Upper lobe of left lung (tissue), 6 donors: ENCODE results near the gene TAF3. TPM values are rescaled to one million over a fixed set of nuclear protein-coding genes. Genes with fewer than 3 reads are reported as not detected.

Source experiments
- ATAC-seq, 2 donors: fragments of 200-7000 bp; cut with Tn5 transposase; one replicate each; pipeline ENCODE4 v1.9.1; 2022; ENCODE audit warnings: mild to moderate bottlenecking in 2 of 2, moderate library complexity in 2 of 2; ENCODE audit not compliant: low FRiP score in 2 of 2
- DNase-seq, 2 donors: peaks; one replicate each; pipeline ENCODE4 v3.0.0-alpha.2; 2019 to 2020
- H3K27ac ChIP-seq, 4 donors: fragments of 200-600 bp; sonication (generic); one replicate each; pipeline ENCODE4 v1.5.1; 2016 to 2019
- H3K27me3 ChIP-seq, 4 donors: fragments of 200-600 bp; sonication (generic); one replicate each; pipeline ENCODE4 v1.5.1; 2017 to 2019
- H3K36me3 ChIP-seq, 4 donors: fragments of 200-600 bp; sonication (generic); one replicate each; pipeline ENCODE4 v1.5.1; 2016 to 2019
- H3K4me1 ChIP-seq, 4 donors: fragments of 200-600 bp; sonication (generic); one replicate each; pipeline ENCODE4 v1.5.1; 2018 to 2019
- H3K4me3 ChIP-seq, 4 donors: fragments of 200-600 bp; sonication (generic); one replicate each; pipeline ENCODE4 v1.5.1; 2017 to 2019; ENCODE audit warnings: mild to moderate bottlenecking in 2 of 4, moderate library complexity in 1 of 4
- H3K9me3 ChIP-seq, 4 donors: fragments of 200-600 bp; sonication (generic); one replicate each; pipeline ENCODE4 v1.5.1; 2018 to 2019
- EP300 ChIP-seq, 4 donors: sonication (generic); formaldehyde crosslinking; IDR thresholded peaks; one replicate each; pipeline ENCODE4 v1.5.1; 2017; ENCODE audit warnings: antibody characterized with exemption in 4 of 4, control low read depth in 2 of 4
- POLR2A ChIP-seq, 4 donors: fragments of 450-650 bp; IDR thresholded peaks; one replicate each; pipeline ENCODE4 v1.5.1; 2016 to 2017; ENCODE audit warnings: antibody characterized with exemption in 4 of 4, mild to moderate bottlenecking in 2 of 4
- POLR2AphosphoS5 ChIP-seq, 2 donors: sonication (generic); formaldehyde crosslinking; IDR thresholded peaks; one replicate each; pipeline ENCODE4 v1.5.1; 2017; ENCODE audit warnings: antibody characterized with exemption in 2 of 2
- WGBS, 2 donors: methylation state at CpG; one replicate each; pipeline ENCODE4 v1.1.5; 2017 to 2018; 5-methylcytosine and 5-hydroxymethylcytosine counted together
- total RNA-seq, 6 donors: library from RNA; depleted of rRNA in 4 of 6; stranded (reverse); fragments of >200 nt in 4 of 6; gene quantifications; one replicate each; pipeline versions ENCODE4 v1.1.0 to v1.2.1, GENCODE V29; 2016 to 2021
- TF ChIP-seq, protein P1 (sequence below), 6 experiments: fragments of 450-650 bp in 4 of 6; fragments of 200-600 bp in 2 of 6; sonication (generic) in 2 of 6; IDR thresholded peaks; one replicate each; pipeline ENCODE4 v1.5.1; 2016 to 2019; ENCODE audit warnings: antibody characterized with exemption in 6 of 6
- donor health status: DM: no; HTN: no; CAD: no; lungs with moderate emphysema.
- donor health status: DM: no; HTN: yes; CAD: no; lungs with severe emphysema.

TAF3 gene
- total RNA-seq, 6 donors from 2014 or later, result 6.8 to 16.8 (median 10.1) TPM

- Histone ChIP-seq H3K27me3 (no peaks in the 10 kb centered on the region), H3K36me3 (peaks cover 5 to 32% (median 9%) of the 10 kb centered on the region in 4 donors), H3K4me1 (peaks cover 0 to 4% (median 0%) of the 10 kb centered on the region in 4 donors), H3K4me3 (no peak overlapping the region), H3K27ac (no peak overlapping the region), H3K9me3 (no peaks in the 10 kb centered on the region)
- WGBS, 2 donors, result 94 to 95% methylated on average over 10 of the region's 10 CpGs
- TF ChIP-seq, protein P1, sequence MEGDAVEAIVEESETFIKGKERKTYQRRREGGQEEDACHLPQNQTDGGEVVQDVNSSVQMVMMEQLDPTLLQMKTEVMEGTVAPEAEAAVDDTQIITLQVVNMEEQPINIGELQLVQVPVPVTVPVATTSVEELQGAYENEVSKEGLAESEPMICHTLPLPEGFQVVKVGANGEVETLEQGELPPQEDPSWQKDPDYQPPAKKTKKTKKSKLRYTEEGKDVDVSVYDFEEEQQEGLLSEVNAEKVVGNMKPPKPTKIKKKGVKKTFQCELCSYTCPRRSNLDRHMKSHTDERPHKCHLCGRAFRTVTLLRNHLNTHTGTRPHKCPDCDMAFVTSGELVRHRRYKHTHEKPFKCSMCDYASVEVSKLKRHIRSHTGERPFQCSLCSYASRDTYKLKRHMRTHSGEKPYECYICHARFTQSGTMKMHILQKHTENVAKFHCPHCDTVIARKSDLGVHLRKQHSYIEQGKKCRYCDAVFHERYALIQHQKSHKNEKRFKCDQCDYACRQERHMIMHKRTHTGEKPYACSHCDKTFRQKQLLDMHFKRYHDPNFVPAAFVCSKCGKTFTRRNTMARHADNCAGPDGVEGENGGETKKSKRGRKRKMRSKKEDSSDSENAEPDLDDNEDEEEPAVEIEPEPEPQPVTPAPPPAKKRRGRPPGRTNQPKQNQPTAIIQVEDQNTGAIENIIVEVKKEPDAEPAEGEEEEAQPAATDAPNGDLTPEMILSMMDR (IDR thresholded peaks at IDR 0.05), result no peak
- TF ChIP-seq POLR2AphosphoS5 (IDR thresholded peaks at IDR 0.05), result no peak
- TF ChIP-seq POLR2A (IDR thresholded peaks at IDR 0.05), result no peak
- TF ChIP-seq EP300 (IDR thresholded peaks at IDR 0.05), result no peak
- ATAC-seq (no peak), DNase-seq (no peak)
These were observed 11.1 kb downstream of the TAF3 start for GRCh38 chr10:7829289-7829834.

DNA sequence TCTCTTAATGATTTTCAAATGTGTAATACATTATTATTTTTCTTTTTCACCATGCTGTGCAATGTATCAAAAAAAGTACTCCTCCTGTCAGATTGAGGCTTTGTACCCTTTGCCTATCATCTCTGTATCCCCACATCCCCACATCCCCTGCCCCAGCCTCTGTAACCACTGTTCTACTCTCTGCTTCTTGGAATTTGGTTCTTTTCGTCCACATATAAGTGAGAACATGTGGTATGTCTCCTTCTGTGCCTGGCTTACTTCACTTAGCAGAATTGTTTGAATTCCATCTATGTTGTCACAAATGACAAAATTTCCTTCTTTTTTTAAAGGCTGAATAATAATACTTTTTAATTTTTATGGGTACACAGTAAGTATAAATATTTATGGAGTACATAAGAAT lies 13.8 kb downstream of the TAF3 start:
- no peak for ATAC-seq
- TF ChIP-seq, protein P1 (IDR thresholded peaks at IDR 0.05), result no peak
- no peak for TF ChIP-seq EP300 (IDR thresholded peaks at IDR 0.05)
- no peak for TF ChIP-seq POLR2AphosphoS5 (IDR thresholded peaks at IDR 0.05)
- TF ChIP-seq POLR2A (IDR thresholded peaks at IDR 0.05), result no peak
- H3K27me3 ChIP-seq, result no peaks in the 10 kb centered on the region
- H3K9me3 ChIP-seq, result no peaks in the 10 kb centered on the region
- no peak overlapping the region for H3K27ac ChIP-seq
- H3K36me3 ChIP-seq, result peaks cover 0 to 9% (median 0%) of the 10 kb centered on the region in 4 donors
- DNase-seq, result no peak
- 69 to 82% methylated on average over 1 of the region's 1 CpG for WGBS, 2 donors
- H3K4me1 ChIP-seq, result peaks cover 0 to 4% (median 0%) of the 10 kb centered on the region in 4 donors
- H3K4me3 ChIP-seq, result no peak overlapping the region

DNA sequence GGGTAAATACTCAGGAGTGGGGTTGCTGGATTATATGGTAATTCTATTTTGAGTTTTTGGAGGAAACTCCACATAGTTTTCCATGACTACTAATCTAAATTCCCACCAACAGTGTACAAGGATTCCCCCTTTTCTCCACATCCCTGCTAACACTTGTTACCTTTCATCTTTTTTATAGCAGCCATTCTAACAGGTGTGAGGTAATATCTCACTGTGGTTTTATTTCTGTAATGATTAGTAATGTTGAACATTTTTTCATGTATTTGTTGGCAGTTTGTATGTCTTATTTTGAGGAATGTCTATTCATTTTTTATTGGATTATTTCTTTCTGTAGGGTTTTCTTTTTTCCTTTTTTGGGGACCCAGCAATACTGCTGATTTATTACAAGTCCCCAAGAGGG lies 14.9 kb downstream of the TAF3 start:
- no peak overlapping the region for H3K4me3 ChIP-seq
- no peaks in the 10 kb centered on the region for H3K27me3 ChIP-seq
- no peak overlapping the region for H3K27ac ChIP-seq
- peaks cover 0 to 4% (median 0%) of the 10 kb centered on the region in 4 donors for H3K4me1 ChIP-seq
- DNase-seq (no peak), ATAC-seq (no peak)
- H3K36me3 ChIP-seq, result peaks cover 0 to 6% (median 0%) of the 10 kb centered on the region in 4 donors
- no peak for TF ChIP-seq POLR2AphosphoS5 (IDR thresholded peaks at IDR 0.05)
- TF ChIP-seq, protein P1 (IDR thresholded peaks at IDR 0.05), result no peak
- no peak for TF ChIP-seq POLR2A (IDR thresholded peaks at IDR 0.05)
- no peak for TF ChIP-seq EP300 (IDR thresholded peaks at IDR 0.05)
- no peaks in the 10 kb centered on the region for H3K9me3 ChIP-seq

DNA sequence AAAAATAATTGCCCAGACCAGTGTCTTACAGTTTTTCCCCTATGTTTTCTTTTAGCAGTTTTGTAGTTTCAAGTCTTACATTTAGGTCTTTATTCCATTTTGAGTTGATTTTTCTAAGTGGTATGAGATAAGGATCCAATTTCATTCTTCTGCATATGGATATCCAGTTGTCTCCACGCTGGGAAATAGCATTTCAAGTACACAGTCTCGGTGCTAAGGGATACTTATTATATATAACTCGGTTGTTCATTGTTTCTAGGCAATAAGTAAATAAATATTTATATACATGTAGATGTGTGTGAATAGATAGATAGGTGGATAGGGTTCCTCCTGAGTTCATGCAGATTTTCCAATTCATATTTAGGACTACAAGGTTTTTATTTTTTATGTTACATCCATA lies 16.0 kb downstream of the TAF3 start:
- no peak overlapping the region for H3K4me3 ChIP-seq
- H3K9me3 ChIP-seq, result no peaks in the 10 kb centered on the region
- no peak for TF ChIP-seq POLR2AphosphoS5 (IDR thresholded peaks at IDR 0.05)
- TF ChIP-seq POLR2A (IDR thresholded peaks at IDR 0.05), result no peak
- TF ChIP-seq, protein P1 (IDR thresholded peaks at IDR 0.05), result no peak
- no peak for TF ChIP-seq EP300 (IDR thresholded peaks at IDR 0.05)
- H3K4me1 ChIP-seq, result peaks cover 0 to 4% (median 0%) of the 10 kb centered on the region in 4 donors
- whole genome bisulfite sequencing, 2 donors, result 80 to 85% methylated on average over 3 of the region's 3 CpGs
- H3K27me3 ChIP-seq, result no peaks in the 10 kb centered on the region
- H3K27ac ChIP-seq, result no peak overlapping the region
- H3K36me3 ChIP-seq, result peaks cover 0 to 6% (median 0%) of the 10 kb centered on the region in 4 donors
- no peak for ATAC-seq
- no peak for DNase-seq

DNA sequence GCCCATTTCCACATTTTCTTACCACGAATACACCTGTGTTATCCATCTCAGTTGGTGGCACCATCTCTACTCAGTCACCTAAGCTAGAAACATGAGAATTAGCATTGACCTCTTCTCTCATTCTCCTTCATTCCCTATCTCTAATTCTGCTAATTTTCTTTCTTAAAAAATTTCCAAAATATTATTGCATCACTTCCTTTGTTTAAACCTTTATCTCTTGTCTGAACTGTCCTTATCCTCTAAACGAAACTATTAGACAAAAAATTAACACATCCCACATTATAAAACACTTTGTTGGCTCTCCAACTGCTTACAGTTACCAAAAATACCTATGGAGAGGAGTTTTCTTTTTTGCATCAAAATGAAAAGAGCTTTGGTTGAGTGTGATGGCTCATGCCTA lies 18.3 kb downstream of the TAF3 start:
- ATAC-seq, result no peak
- TF ChIP-seq POLR2A (IDR thresholded peaks at IDR 0.05) (no peak), EP300 (IDR thresholded peaks at IDR 0.05) (no peak), POLR2AphosphoS5 (IDR thresholded peaks at IDR 0.05) (no peak)
- TF ChIP-seq, protein P1 (IDR thresholded peaks at IDR 0.05), result no peak
- H3K36me3 ChIP-seq, result peaks cover 0 to 3% (median 0%) of the 10 kb centered on the region in 4 donors
- no peaks in the 10 kb centered on the region for H3K4me1 ChIP-seq
- H3K27me3 ChIP-seq, result no peaks in the 10 kb centered on the region
- no peak overlapping the region for H3K27ac ChIP-seq
- H3K9me3 ChIP-seq, result no peaks in the 10 kb centered on the region
- no peak overlapping the region for H3K4me3 ChIP-seq
- no peak for DNase-seq
- 91 to 93% methylated on average over 2 of the region's 2 CpGs for WGBS, 2 donors
